MCF 10A (cell line): ENCODE data around the gene HLA-E. TPM values are rescaled to one million over a fixed set of nuclear protein-coding genes. Genes with fewer than 3 reads are reported as not detected.
"Not testable (repeated sequence)": the region's sequence is repeated elsewhere in the genome, so short reads cannot be mapped to it uniquely, and the experiment has no call there.

Experiments
- BruUV-seq: library from RNA; stranded (reverse); fragments of 400-500 nt; replicated peaks from 2 replicates; lab custom pipeline; 2021; lab: Mats Ljungman, UMichigan
- CTCF ChIA-PET: fragments of 300-600 bp; sonication (Branson Sonifier 250); formaldehyde crosslinking; extraction: SDS; loops from one replicate; lab custom pipeline; 2021; ENCODE audit warnings: antibody characterized with exemption, inconsistent platforms; lab: Yijun Ruan, JAX
- POLR2A ChIA-PET: fragments of 300-600, 350-650 bp; sonication (Branson Sonifier 250); formaldehyde crosslinking; extraction: SDS; loops from one replicate; lab custom pipeline; 2020; ENCODE audit warnings: antibody characterized with exemption, inconsistent platforms; lab: Yijun Ruan, JAX
- DNase-seq: peaks from one replicate; pipeline ENCODE4 v3.0.0-alpha.2; 2018; ENCODE audit not compliant: unreplicated experiment
- H3K27ac Mint-ChIP-seq: one replicate; pipeline ENCODE4 v1.8.0; 2022; ENCODE audit warnings: mild to moderate bottlenecking, low read depth, mixed read lengths; ENCODE audit not compliant: unreplicated experiment
- H3K27me3 Mint-ChIP-seq: one replicate; pipeline ENCODE4 v1.8.0; 2022; ENCODE audit warnings: mixed read lengths; ENCODE audit not compliant: insufficient read depth, unreplicated experiment
- H3K36me3 Mint-ChIP-seq: one replicate; pipeline ENCODE4 v1.8.0; 2022; ENCODE audit warnings: mild to moderate bottlenecking, moderate library complexity, mixed read lengths; ENCODE audit not compliant: insufficient read depth, unreplicated experiment
- H3K4me1 Mint-ChIP-seq: one replicate; pipeline ENCODE4 v1.8.0; 2022; ENCODE audit warnings: mixed read lengths; ENCODE audit not compliant: insufficient read depth, unreplicated experiment
- H3K4me3 Mint-ChIP-seq: one replicate; pipeline ENCODE4 v1.8.0; 2022; ENCODE audit warnings: mild to moderate bottlenecking, moderate library complexity, mixed read lengths; ENCODE audit not compliant: unreplicated experiment
- H3K9me3 Mint-ChIP-seq: one replicate; pipeline ENCODE4 v1.8.0; 2022; ENCODE audit warnings: mixed read lengths; ENCODE audit not compliant: unreplicated experiment
- CTCF ChIP-seq: fragments of 200-600 bp; IDR thresholded peaks from one replicate; pipeline ENCODE4 v1.8.0; 2022; ENCODE audit warnings: antibody characterized with exemption, mild to moderate bottlenecking; ENCODE audit not compliant: unreplicated experiment
- intact Hi-C: fragments of 100-400 bp; cut with micrococcal nuclease; formaldehyde crosslinking; loops from 2 replicates; pipeline ENCODE4 v1.14.1; 2022
- total RNA-seq: library from RNA; stranded (reverse); gene quantifications from 2 replicates; pipeline ENCODE4 v1.2.3, GENCODE V29; 2022

Gene HLA-E
- total RNA-seq, 1 experiment from 2014 or later, result 83.6 TPM

GRCh38 chr6:30497714-30498113, 8.4 kb downstream of the HLA-E start:
- H3K4me3 Mint-ChIP-seq, result no peak overlapping the region
- POLR2A ChIA-PET, result interaction anchor here (1.9 kb wide), 1 partner anchor 24 kb away, joined by 8 read pairs; no protein-coding TSS in a partner anchor
- CTCF ChIA-PET, result interaction anchor here (1.1 to 2.0 kb wide), 4 partner anchors 14 to 35 kb away, joined by 3 to 7 read pairs (median 4); no protein-coding TSS in a partner anchor
- DNase-seq, result no peak
- no TSS peak for BruUV-seq
- H3K36me3 Mint-ChIP-seq, result peaks cover 11% of the 10 kb centered on the region
- no peak for TF ChIP-seq CTCF
- no peak overlapping the region for H3K27ac Mint-ChIP-seq
- peaks cover 8% of the 10 kb centered on the region for H3K4me1 Mint-ChIP-seq
- no peaks in the 10 kb centered on the region for H3K27me3 Mint-ChIP-seq
- H3K9me3 Mint-ChIP-seq, result no peaks in the 10 kb centered on the region
- intact Hi-C loops, result loop anchor here (2.0 kb wide), 1 partner anchor 19 kb away; no protein-coding TSS in a partner anchor

DNA sequence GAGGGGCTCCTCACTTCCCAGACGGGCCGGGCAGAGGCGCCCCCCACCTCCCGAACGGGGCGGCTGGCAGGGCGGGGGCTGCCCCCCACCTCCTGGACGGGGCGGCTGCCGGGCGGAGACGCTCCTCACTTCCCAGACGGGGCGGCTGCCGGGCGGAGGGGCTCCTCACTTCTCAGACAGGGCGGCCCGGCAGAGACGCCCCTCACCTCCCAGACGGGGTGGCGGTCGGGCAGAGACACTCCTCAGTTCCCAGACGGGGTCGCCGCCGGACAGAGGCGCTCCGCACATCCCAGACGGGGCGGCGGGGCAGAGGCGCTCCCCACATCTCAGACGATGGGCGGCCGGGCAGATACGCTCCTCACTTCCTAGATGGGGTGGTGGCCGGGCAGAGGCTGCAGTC, 9.4 kb downstream of the HLA-E start:
- not testable (repeated sequence) for H3K36me3 Mint-ChIP-seq, H3K4me1 Mint-ChIP-seq, H3K27me3 Mint-ChIP-seq

DNA sequence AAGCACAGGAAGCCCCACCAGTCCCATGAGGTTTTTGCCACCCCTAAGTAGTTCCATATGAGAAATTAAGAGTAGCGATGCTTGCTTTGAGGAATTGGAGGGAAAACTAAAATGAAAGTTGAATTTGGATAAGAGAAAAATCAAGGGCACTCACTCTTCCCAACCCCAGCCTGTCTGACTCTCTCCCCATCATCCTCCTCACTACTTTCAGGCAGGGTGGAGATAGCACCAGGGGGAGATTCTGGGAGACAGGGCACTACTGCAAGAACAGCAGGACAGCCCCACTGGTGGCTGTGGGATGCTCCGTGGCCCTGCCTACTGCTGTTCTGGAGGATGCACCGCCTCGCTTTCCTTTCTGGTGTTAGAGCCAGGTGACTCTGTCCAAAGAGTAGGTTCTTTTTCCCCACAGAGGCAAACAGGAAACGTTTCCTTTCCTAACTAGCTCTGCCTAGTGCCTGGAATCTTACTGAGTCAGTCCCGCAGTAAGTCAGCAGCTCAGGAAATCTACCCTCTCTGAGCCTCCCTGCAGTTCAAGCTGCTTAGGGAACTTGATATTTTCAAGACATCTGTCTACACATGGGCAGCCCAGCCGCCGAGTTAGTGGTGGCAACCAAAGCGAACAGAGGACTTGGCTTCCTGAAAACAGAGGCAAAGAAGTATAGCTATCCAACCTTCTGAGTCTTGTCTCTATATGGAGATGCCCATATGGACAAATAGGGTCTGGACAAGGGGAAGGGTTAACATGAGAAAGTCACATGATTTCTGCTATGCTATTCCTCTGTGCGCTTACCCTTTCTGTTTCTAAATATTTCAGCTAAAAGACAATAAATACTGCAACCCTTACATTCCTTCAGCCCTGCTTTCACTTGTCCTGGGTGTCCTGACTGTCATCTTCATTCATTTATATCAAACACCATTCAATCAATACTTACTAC, 11.4 kb downstream of the HLA-E start:
- H3K4me1 Mint-ChIP-seq, result peaks cover 8% of the 10 kb centered on the region
- intact Hi-C loops, result no loop called here
- H3K9me3 Mint-ChIP-seq, result no peaks in the 10 kb centered on the region
- BruUV-seq, result no TSS peak
- no peak for TF ChIP-seq CTCF
- ChIA-PET POLR2A (interaction anchor here (0.9 to 1.3 kb wide), 6 partner anchors 9 to 113 kb away, joined by 3 read pairs; no protein-coding TSS in a partner anchor), CTCF (interaction anchor here (0.6 to 1.6 kb wide), 7 partner anchors 12 to 666 kb away, joined by 3 to 8 read pairs (median 4); no protein-coding TSS in a partner anchor)
- H3K36me3 Mint-ChIP-seq, result no peaks in the 10 kb centered on the region
- no peaks in the 10 kb centered on the region for H3K27me3 Mint-ChIP-seq
- no peak overlapping the region for H3K4me3 Mint-ChIP-seq
- no peak for DNase-seq
- no peak overlapping the region for H3K27ac Mint-ChIP-seq

More for the DNA sequence above, 9.4 kb downstream of the HLA-E start:
- DNase-seq, intact Hi-C loops, H3K4me3 Mint-ChIP-seq, POLR2A ChIA-PET, BruUV-seq, H3K27ac Mint-ChIP-seq, H3K9me3 Mint-ChIP-seq, CTCF ChIA-PET: not testable (repeated sequence)

- Mint-ChIP-seq H3K27me3 (no peaks in the 10 kb centered on the region), H3K36me3 (no peaks in the 10 kb centered on the region), H3K4me1 (no peaks in the 10 kb centered on the region), H3K9me3 (no peaks in the 10 kb centered on the region), H3K4me3 (no peak overlapping the region), H3K27ac (no peak overlapping the region)
- BruUV-seq, result no TSS peak
- intact Hi-C loops, result no loop called here
- no peak for DNase-seq
- ChIA-PET CTCF (interaction anchor here (0.6 to 1.3 kb wide), 3 partner anchors 28 to 91 kb away, joined by 3 to 4 read pairs (median 3); no protein-coding TSS in a partner anchor), POLR2A (interaction anchor here (0.6 to 1.3 kb wide), 2 partner anchors 14 to 24 kb away, joined by 3 to 4 read pairs; no protein-coding TSS in a partner anchor)
- TF ChIP-seq CTCF, result no peak
These were observed 18.8 kb downstream of the HLA-E start for GRCh38 chr6:30507849-30508827.
